H1 (cell line): Measurements from ENCODE around the gene DRAP1. TPM values are rescaled to one million over a fixed set of nuclear protein-coding genes. Genes with fewer than 3 reads are reported as not detected.
A peak's percentile ranks its signal among the peaks of the same experiment; 100 is the strongest.

Experiments used
- CTCF ChIA-PET: fragments of 300-600 bp; sonication (Branson Sonifier 250); formaldehyde crosslinking; loops from one replicate; lab custom pipeline; 2021; ENCODE audit not compliant: partially characterized antibody; lab: Charles Lee
- POLR2A ChIA-PET: fragments of 300-600 bp; sonication (Branson Sonifier 250); formaldehyde crosslinking; loops from one replicate; lab custom pipeline; 2021; ENCODE audit warnings: inconsistent platforms; ENCODE audit not compliant: partially characterized antibody; lab: Charles Lee
- DNase-seq, 2 experiments: peaks; one replicate each; pipeline versions ENCODE4 v3.0.0 to v3.0.0-alpha.2; 2010 to 2022; ENCODE audit warnings: low spot score in 2 of 2, low read depth in 1 of 2, mixed read lengths in 1 of 2
- FAIRE-seq: peaks from 2 replicates; lab custom pipeline; 2011; peaks lifted over from hg19 to GRCh38; lab: Jason Lieb, UNC
- H2AFZ ChIP-seq: 2 replicates; pipeline ENCODE4 v1.8.1; 2012; ENCODE audit warnings: low read length, inconsistent platforms
- H2AK5ac ChIP-seq: 2 replicates; pipeline ENCODE4 v1.6.1; 2013; ENCODE audit warnings: low read depth, low read length
- H2BK120ac ChIP-seq: replicated peaks from 2 replicates; pipeline ENCODE3; 2013; ENCODE audit warnings: low read depth, low read length, inconsistent platforms
- H2BK12ac ChIP-seq: 2 replicates; pipeline ENCODE4 v1.6.1; 2013; ENCODE audit warnings: low read depth, low read length
- H2BK15ac ChIP-seq: 2 replicates; pipeline ENCODE4 v1.6.1; 2013; ENCODE audit warnings: low read length
- H2BK20ac ChIP-seq: 2 replicates; pipeline ENCODE4 v1.6.1; 2013; ENCODE audit warnings: low read length
- H2BK5ac ChIP-seq: 2 replicates; pipeline ENCODE4 v1.6.1; 2013; ENCODE audit warnings: low read depth, low read length
- H3K14ac ChIP-seq: 2 replicates; pipeline ENCODE4 v1.6.1; 2013; ENCODE audit warnings: inconsistent platforms; ENCODE audit not compliant: insufficient read length
- H3K18ac ChIP-seq: 2 replicates; pipeline ENCODE4 v1.6.1; 2013; ENCODE audit warnings: low read length; ENCODE audit errors: extremely low read depth
- H3K23ac ChIP-seq: 2 replicates; pipeline ENCODE4 v1.6.1; 2013; ENCODE audit warnings: inconsistent platforms; ENCODE audit not compliant: insufficient read length
- H3K23me2 ChIP-seq: 2 replicates; pipeline ENCODE4 v1.6.1; 2013; ENCODE audit warnings: low read depth, low read length
- H3K27ac ChIP-seq: 2 replicates; pipeline ENCODE4 v1.6.1; 2011; ENCODE audit warnings: low read depth, low read length, inconsistent platforms
- H3K27me3 ChIP-seq, 4 experiments: replicated peaks in 1 of 4; 1 replicate in 1 of 4; 2 replicates in 3 of 4; pipeline versions ENCODE4 v1.6.1 to v1.8.1; 2011 to 2013; ENCODE audit warnings: low read length in 3 of 4, mild to moderate bottlenecking in 3 of 4, inconsistent platforms in 2 of 4, mixed read lengths in 2 of 4, moderate library complexity in 1 of 4; ENCODE audit not compliant: control insufficient read depth in 3 of 4, insufficient read depth in 3 of 4; ENCODE audit errors: extremely low read depth in 1 of 4
- H3K36me3 ChIP-seq, 4 experiments: 2 replicates each; pipeline versions ENCODE4 v1.6.1 to v1.8.1; 2011 to 2013; ENCODE audit warnings: mild to moderate bottlenecking in 4 of 4, low read length in 3 of 4, moderate library complexity in 2 of 4, control low read depth in 1 of 4, inconsistent platforms in 1 of 4; ENCODE audit not compliant: insufficient read depth in 4 of 4, control insufficient read depth in 2 of 4
- H3K4ac ChIP-seq: replicated peaks from 2 replicates; pipeline ENCODE3; 2013; ENCODE audit warnings: low read length, low read depth, mixed read lengths, inconsistent platforms; ENCODE audit not compliant: insufficient read length
- H3K4me1 ChIP-seq, 4 experiments: replicated peaks in 1 of 4; 1 replicate in 1 of 4; 2 replicates in 3 of 4; pipeline versions ENCODE4 v1.6.1 to v1.8.1; 2011 to 2013; ENCODE audit warnings: low read length in 3 of 4, inconsistent platforms in 2 of 4, mixed read lengths in 1 of 4; ENCODE audit not compliant: insufficient read depth in 4 of 4, control insufficient read depth in 3 of 4
- H3K4me2 ChIP-seq, 2 experiments: 2 replicates each; pipeline versions ENCODE4 v1.6.1 to v1.8.1; 2011 to 2013; ENCODE audit warnings: low read depth in 2 of 2, low read length in 2 of 2, control low read depth in 1 of 2, inconsistent platforms in 1 of 2, mild to moderate bottlenecking in 1 of 2; ENCODE audit not compliant: insufficient read depth in 1 of 2
- H3K4me3 ChIP-seq, 4 experiments: fragments of 200-600, 300-600 bp in 1 of 4; sonication (generic), shearing (Covaris generic), sonication (Bioruptor Twin) in 1 of 4; 2 replicates each; pipeline versions ENCODE4 v1.5.1 to v1.8.1; 2011 to 2016; ENCODE audit warnings: low read length in 4 of 4, low read depth in 3 of 4, control low read depth in 2 of 4, inconsistent platforms in 2 of 4, mild to moderate bottlenecking in 2 of 4, mixed read lengths in 1 of 4, moderate library complexity in 1 of 4; ENCODE audit not compliant: insufficient read depth in 2 of 4; ENCODE audit errors: extremely low read depth in 1 of 4
- H3K56ac ChIP-seq: replicated peaks from 2 replicates; pipeline ENCODE3; 2013; ENCODE audit warnings: low read depth, mild to moderate bottlenecking, mixed read lengths, low read length, inconsistent platforms; ENCODE audit not compliant: insufficient read length
- H3K79me1 ChIP-seq: 2 replicates; pipeline ENCODE4 v1.6.1; 2013; ENCODE audit warnings: low read depth, low read length, control low read depth
- H3K79me2 ChIP-seq, 2 experiments: 2 replicates each; pipeline versions ENCODE4 v1.6.1 to v1.8.1; 2012 to 2013; ENCODE audit warnings: low read length in 2 of 2, mild to moderate bottlenecking in 2 of 2, inconsistent platforms in 1 of 2; ENCODE audit not compliant: insufficient read depth in 2 of 2, control insufficient read depth in 1 of 2
- H3K9ac ChIP-seq, 4 experiments: replicated peaks in 1 of 4; 1 replicate in 1 of 4; 2 replicates in 3 of 4; pipeline versions ENCODE4 v1.6.1 to v1.8.1; 2011 to 2013; ENCODE audit warnings: low read depth in 3 of 4, low read length in 3 of 4, control low read depth in 2 of 4, mild to moderate bottlenecking in 2 of 4, moderate library complexity in 2 of 4, inconsistent platforms in 1 of 4; ENCODE audit errors: extremely low read depth in 1 of 4
- H3K9me3 ChIP-seq, 2 experiments: 2 replicates each; pipeline versions ENCODE4 v1.6.1 to v1.8.1; 2012 to 2013; ENCODE audit warnings: mild to moderate bottlenecking in 2 of 2, moderate library complexity in 2 of 2, control low read depth in 1 of 2, inconsistent platforms in 1 of 2, low read depth in 1 of 2, low read length in 1 of 2, mixed read lengths in 1 of 2; ENCODE audit not compliant: insufficient read depth in 2 of 2
- H4K20me1 ChIP-seq, 2 experiments: replicated peaks in 1 of 2; 2 replicates each; pipeline versions ENCODE3 to v1.8.1; 2011 to 2013; ENCODE audit warnings: inconsistent platforms in 2 of 2, low read length in 2 of 2, mild to moderate bottlenecking in 1 of 2; ENCODE audit not compliant: insufficient read depth in 2 of 2, control insufficient read depth in 1 of 2
- H4K5ac ChIP-seq: 2 replicates; pipeline ENCODE4 v1.6.1; 2013; ENCODE audit warnings: low read length, low read depth, mixed read lengths, inconsistent platforms; ENCODE audit not compliant: insufficient read length
- H4K8ac ChIP-seq: 2 replicates; pipeline ENCODE4 v1.8.0; 2013; ENCODE audit warnings: mild to moderate bottlenecking, moderate library complexity, low read length, inconsistent platforms; ENCODE audit not compliant: insufficient read depth; ENCODE audit errors: extremely low read depth
- H4K91ac ChIP-seq: replicated peaks from 2 replicates; pipeline ENCODE3; 2013; ENCODE audit warnings: low read length, mixed read lengths, inconsistent platforms; ENCODE audit not compliant: insufficient read length
- CHD1 ChIP-seq: IDR thresholded peaks from 2 replicates; pipeline ENCODE4 v1.6.1; 2012; ENCODE audit warnings: low read depth, low read length, improper control_type of control experiment
- CREB1 ChIP-seq: IDR thresholded peaks from 2 replicates; pipeline ENCODE4 v1.6.1; 2012; ENCODE audit warnings: inconsistent platforms
- GABPA ChIP-seq: IDR thresholded peaks from 2 replicates; pipeline ENCODE4 v1.6.1; 2011; ENCODE audit warnings: mild to moderate bottlenecking, low read length, moderate library complexity, borderline replicate concordance; ENCODE audit not compliant: insufficient read depth
- HDAC2 ChIP-seq, 2 experiments: fragments of 300-600 bp in 1 of 2; sonication (generic) in 1 of 2; IDR thresholded peaks; 2 replicates each; pipeline ENCODE4 v1.6.1; 2011 to 2012; ENCODE audit warnings: low read depth in 2 of 2, low read length in 2 of 2, mild to moderate bottlenecking in 2 of 2, moderate library complexity in 2 of 2, borderline replicate concordance in 1 of 2, inconsistent platforms in 1 of 2
- KDM5A ChIP-seq: fragments of 200-600 bp; IDR thresholded peaks from 2 replicates; pipeline ENCODE4 v1.7.1; 2012; ENCODE audit warnings: mild to moderate bottlenecking, low read length, inconsistent platforms, mixed read lengths
- POU5F1 ChIP-seq: IDR thresholded peaks from 2 replicates; pipeline ENCODE4 v1.6.1; 2011; ENCODE audit warnings: low read depth, mild to moderate bottlenecking, low read length, moderate library complexity
- RNF2 ChIP-seq: fragments of 200-900, 300-1000 bp; sonication (generic); IDR thresholded peaks from 2 replicates; pipeline ENCODE4 v1.7.1; 2016; ENCODE audit warnings: borderline replicate concordance, low read depth, mild to moderate bottlenecking, antibody characterized with exemption, low read length; ENCODE audit not compliant: poor library complexity, severe bottlenecking; ENCODE audit errors: missing control alignments
- SAP30 ChIP-seq: fragments of 300-600 bp; sonication (generic); IDR thresholded peaks from 2 replicates; pipeline ENCODE4 v1.7.1; 2012; ENCODE audit warnings: low read length, moderate library complexity, mild to moderate bottlenecking, inconsistent platforms; ENCODE audit not compliant: insufficient read depth, insufficient replicate concordance
- TAF1 ChIP-seq: IDR thresholded peaks from 2 replicates; pipeline ENCODE4 v1.6.1; 2011; ENCODE audit warnings: mild to moderate bottlenecking, low read depth, low read length
- TAF7 ChIP-seq: optimal IDR thresholded peaks from 2 replicates; pipeline ENCODE3; 2011; ENCODE audit warnings: low read depth, mild to moderate bottlenecking, inconsistent platforms, low read length, moderate library complexity, borderline replicate concordance
- WGBS, 2 experiments: shearing (Covaris generic) in 1 of 2; methylation state at CpG; one replicate each; pipeline versions ENCODE4 v1.1.6 to v1.1.7; 2013 to 2015; ENCODE audit warnings: low lambda C conversion rate in 2 of 2, mixed read lengths in 2 of 2, inconsistent platforms in 1 of 2, low coverage in 1 of 2, missing lambda C conversion rate in 1 of 2; ENCODE audit not compliant: insufficient replicate concordance in 2 of 2, insufficient coverage in 1 of 2, insufficient read length in 1 of 2; ENCODE audit errors: extremely low coverage in 1 of 2, missing lambda C conversion rate in 1 of 2; 5-methylcytosine and 5-hydroxymethylcytosine counted together
- polyA plus RNA-seq, 7 experiments: library from polyadenylated mRNA; depleted of rRNA in 3 of 7; stranded (reverse) in 5 of 7; unstranded in 2 of 7; fragments of >200 nt in 5 of 7; fragments of 200-250 nt in 2 of 7; gene quantifications; 1 replicate in 5 of 7; 2 replicates in 1 of 7; 4 replicates in 1 of 7; pipeline versions ENCODE4 v1.2.1 to v1.2.3, GENCODE V29; 2011 to 2013; ENCODE audit warnings: missing spikeins in 2 of 7, mixed read lengths in 2 of 7
- total RNA-seq: library from RNA; stranded (reverse); fragmentation: NEBNext Ultra II Directional; extraction: Animal tissue kit (Norgen Biotek cat#: 25700); gene quantifications from 2 replicates; pipeline ENCODE4 v1.2.1, GENCODE V29; 2021

The DRAP1 gene
- total and polyA plus RNA-seq, 2 of the 8 experiments (the other 6 are each of a cell fraction or from before 2014, with no cell fraction given): 62.5 to 98.7 TPM

GRCh38 chr11:65912845-65913244 lies 6.4 kb upstream of the DRAP1 start:
- H3K9me3 ChIP-seq: no peaks in the 10 kb centered on the region
- H2AFZ ChIP-seq: no peak overlapping the region
- H2BK15ac ChIP-seq: no peak overlapping the region
- peaks cover 0 to under 1% of the 10 kb centered on the region in 2 experiments; a peak in 1 of 4 replicates for H3K79me2 ChIP-seq
- H3K4ac ChIP-seq: no peak overlapping the region
- peaks cover 0 to 11% (median 2%) of the 10 kb centered on the region in 4 experiments; a peak in 4 of 7 replicates for H3K27me3 ChIP-seq
- H4K20me1 ChIP-seq: peaks cover 0 to 4% of the 10 kb centered on the region in 2 experiments
- H2BK12ac ChIP-seq: peak overlapping the region; percentile 39
- H3K9ac ChIP-seq: no peak overlapping the region
- DNase-seq: no peak
- H3K79me1 ChIP-seq: no peaks in the 10 kb centered on the region; the same call in 1 of the 2 replicates
- WGBS, 2 experiments: 85% methylated on average over 4 of the region's 4 CpGs; no CpG with 5 or more reads in 1 of the 2 experiments
- H3K14ac ChIP-seq: no peak overlapping the region
- H3K36me3 ChIP-seq: no peaks in the 10 kb centered on the region
- no peak overlapping the region for H3K18ac ChIP-seq
- FAIRE-seq: no peak
- no peak overlapping the region for H3K27ac ChIP-seq
- peaks cover 2 to 12% (median 5%) of the 10 kb centered on the region in 4 experiments; a peak in 5 of 7 replicates for H3K4me1 ChIP-seq
- no peak overlapping the region for H4K91ac ChIP-seq
- POLR2A ChIA-PET: interaction anchor here (1.0 to 1.8 kb wide), 6 partner anchors 15 to 792 kb away, joined by 3 to 6 read pairs (median 3); partner anchors contain the start of gene MUS81
- CTCF ChIA-PET: interaction anchor here (2.1 to 11.7 kb wide), 3 partner anchors 11 to 133 kb away, joined by 6 to 212 read pairs (median 14); partner anchors contain the start of genes CCDC85B, FIBP and FOSL1
- no peak overlapping the region for H2BK20ac ChIP-seq
- no peak overlapping the region for H3K56ac ChIP-seq
- no peak overlapping the region for H3K23ac ChIP-seq
- no peaks in the 10 kb centered on the region for H3K23me2 ChIP-seq
- H3K4me2 ChIP-seq: no peak overlapping the region
- no peak overlapping the region for H4K5ac ChIP-seq
- H2BK5ac ChIP-seq: no peak overlapping the region
- TF ChIP-seq KDM5A (no peak), CHD1 (no peak), GABPA (no peak), TAF1 (no peak), HDAC2 (IDR thresholded peaks at IDR 0.05; ENCODE audit: borderline replicate concordance in 1 of 2, low read depth in 2 of 2, low read length in 2 of 2) (no peak), SAP30 (no peak), RNF2 (no peak), CREB1 (no peak), TAF7 (no peak), POU5F1 (no peak)
- TF ChIP-seq, all 59 proteins: peak for 0
- no peak overlapping the region for H2BK120ac ChIP-seq
- no peak overlapping the region for H4K8ac ChIP-seq
- no peak overlapping the region for H2AK5ac ChIP-seq
- no peak overlapping the region for H3K4me3 ChIP-seq
